Panc1 (cell line): ENCODE results near the gene CROCC.

ENCODE experiments used
- CTCF ChIP-seq: fragments of 450-650 bp; IDR thresholded peaks from 2 replicates; pipeline ENCODE4 v1.5.1; 2017; ENCODE audit warnings: mild to moderate bottlenecking
- POLR2AphosphoS5 ChIP-seq: IDR thresholded peaks from 2 replicates; pipeline ENCODE4 v1.6.1; 2012; ENCODE audit warnings: mild to moderate bottlenecking, low read depth, low read length, moderate library complexity
- SIN3A ChIP-seq: IDR thresholded peaks from 2 replicates; pipeline ENCODE4 v1.6.1; 2012; ENCODE audit warnings: low read depth, mild to moderate bottlenecking, low read length, moderate library complexity, borderline replicate concordance; ENCODE audit not compliant: insufficient read depth
- TCF7L2 ChIP-seq: IDR thresholded peaks from 2 replicates; pipeline ENCODE4 v1.6.1; 2011; ENCODE audit warnings: mild to moderate bottlenecking, low read depth, low read length, inconsistent platforms

GRCh38 chr1:16956775-16957174 lies 35.0 kb downstream of the CROCC start:
- TF ChIP-seq TCF7L2 (no peak), CTCF (no peak), POLR2AphosphoS5 (no peak), SIN3A (no peak)
